DOHH2 (cell line): ENCODE results near the gene STAT5B.

Source experiments
- H3F3A ChIP-seq: fragments of 200-600 bp; sonication (generic), shearing (Covaris generic); 2 replicates; pipeline ENCODE4 v1.6.0; 2016; ENCODE audit warnings: antibody characterized with exemption, mild to moderate bottlenecking; ENCODE audit not compliant: control insufficient read depth, insufficient read depth
- H3K27ac ChIP-seq: fragments of 200-600 bp; sonication (generic); 2 replicates; pipeline ENCODE4 v1.5.1; 2014; ENCODE audit warnings: low read depth, mild to moderate bottlenecking, low read length, moderate library complexity
- H3K27me3 ChIP-seq: fragments of 200-600 bp; sonication (generic); 2 replicates; pipeline ENCODE4 v1.6.1; 2014; ENCODE audit warnings: mild to moderate bottlenecking, low read length, mixed read lengths; ENCODE audit not compliant: control insufficient read depth
- H3K36me3 ChIP-seq: fragments of 200-600 bp; sonication (generic); 2 replicates; pipeline ENCODE4 v1.6.1; 2014; ENCODE audit warnings: mild to moderate bottlenecking, low read length, moderate library complexity, mixed read lengths; ENCODE audit not compliant: control insufficient read depth
- H3K4me1 ChIP-seq: fragments of 200-600 bp; sonication (generic); 2 replicates; pipeline ENCODE4 v1.6.1; 2014; ENCODE audit warnings: mild to moderate bottlenecking, low read length, mixed read lengths; ENCODE audit not compliant: control insufficient read depth
- H3K4me2 ChIP-seq: fragments of 200-600 bp; sonication (generic); 2 replicates; pipeline ENCODE4 v1.6.0; 2014; ENCODE audit warnings: mild to moderate bottlenecking, low read length, moderate library complexity
- H3K4me3 ChIP-seq: fragments of 200-600 bp; sonication (generic); 2 replicates; pipeline ENCODE4 v1.5.1; 2014; ENCODE audit warnings: mild to moderate bottlenecking, low read length, mixed read lengths
- H3K79me2 ChIP-seq: fragments of 200-600 bp; sonication (generic); 2 replicates; pipeline ENCODE4 v1.6.1; 2014; ENCODE audit warnings: mild to moderate bottlenecking, low read length, mixed read lengths; ENCODE audit not compliant: control insufficient read depth
- H3K9me2 ChIP-seq: fragments of 200-600 bp; sonication (generic); replicated peaks from 2 replicates; pipeline ENCODE4 v1.6.1; 2014; ENCODE audit warnings: mild to moderate bottlenecking, low read length, mixed read lengths; ENCODE audit not compliant: control insufficient read depth
- H3K9me3 ChIP-seq: fragments of 200-600 bp; sonication (generic); 2 replicates; pipeline ENCODE4 v1.6.1; 2014; ENCODE audit warnings: antibody characterized with exemption, low read length, mixed read lengths; ENCODE audit not compliant: control insufficient read depth, insufficient read depth
- H4K20me1 ChIP-seq: fragments of 200-600 bp; sonication (generic); 2 replicates; pipeline ENCODE4 v1.6.0; 2014; ENCODE audit warnings: low read depth, mild to moderate bottlenecking, antibody characterized with exemption, low read length, moderate library complexity; ENCODE audit not compliant: control insufficient read depth, insufficient read depth
- CTCF ChIP-seq: fragments of 200-600 bp; sonication (generic); IDR thresholded peaks from one replicate; pipeline ENCODE4 v1.5.1; 2014; ENCODE audit warnings: antibody characterized with exemption, mild to moderate bottlenecking, low read depth, low read length; ENCODE audit not compliant: poor library complexity, severe bottlenecking
- EZH2phosphoT487 ChIP-seq: fragments of 200-600 bp; sonication (generic); IDR thresholded peaks from 2 replicates; pipeline ENCODE4 v1.6.1; 2017; ENCODE audit warnings: borderline replicate concordance, mild to moderate bottlenecking, antibody characterized with exemption, low read length, moderate library complexity, mixed read lengths

The STAT5B gene

DNA sequence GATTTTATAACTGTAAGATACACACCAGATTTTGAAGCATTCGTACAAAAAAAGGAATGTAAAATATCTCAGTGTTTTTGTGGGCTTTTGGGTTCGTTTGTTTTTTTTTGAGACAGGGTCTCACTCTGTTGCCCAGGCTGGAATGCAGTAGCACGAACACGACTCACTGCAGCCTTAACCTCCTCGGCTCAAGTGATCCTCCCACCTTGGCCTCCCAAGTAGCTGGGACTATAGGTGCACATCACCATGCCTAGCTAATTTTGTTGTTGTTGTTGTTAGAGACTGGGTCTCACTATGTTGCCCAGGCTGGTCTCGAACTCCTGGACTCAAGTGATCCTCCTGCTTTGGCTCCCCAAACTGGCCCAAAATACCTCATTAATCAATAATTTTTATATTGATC is 15.9 kb downstream of the STAT5B start:
- Histone ChIP-seq H3K9me3 (peaks cover under 1% of the 10 kb centered on the region; the same call in 1 of the 2 replicates), H3K36me3 (peaks cover 5% of the 10 kb centered on the region), H3K27ac (peak overlapping the region; percentile 95), H3K4me1 (peaks cover 82% of the 10 kb centered on the region), H3K9me2 (no peaks in the 10 kb centered on the region), H4K20me1 (no peaks in the 10 kb centered on the region), H3K79me2 (peaks cover 80% of the 10 kb centered on the region), H3K27me3 (no peaks in the 10 kb centered on the region), H3K4me2 (peak overlapping the region; percentile 73), H3K4me3 (peak overlapping the region; percentile 63), H3F3A (peaks cover 58% of the 10 kb centered on the region)
- TF ChIP-seq EZH2phosphoT487 (no peak), CTCF (no peak)

GRCh38 chr17:42255445-42255844 is 20.7 kb downstream of the STAT5B start:
- H3K4me2 ChIP-seq, result peak overlapping the region; percentile 93
- H3F3A ChIP-seq, result peaks cover 62% of the 10 kb centered on the region
- peaks cover 4% of the 10 kb centered on the region; the same call in 1 of the 2 replicates for H3K36me3 ChIP-seq
- TF ChIP-seq EZH2phosphoT487, result no peak
- peak; percentile 2 for TF ChIP-seq CTCF
- no peaks in the 10 kb centered on the region for H4K20me1 ChIP-seq
- H3K79me2 ChIP-seq, result peaks cover 93% of the 10 kb centered on the region
- peaks cover 99% of the 10 kb centered on the region for H3K4me1 ChIP-seq
- no peaks in the 10 kb centered on the region for H3K9me2 ChIP-seq
- no peaks in the 10 kb centered on the region for H3K9me3 ChIP-seq
- peak overlapping the region; percentile 68 for H3K4me3 ChIP-seq
- peak overlapping the region; percentile 95 for H3K27ac ChIP-seq
- H3K27me3 ChIP-seq, result no peaks in the 10 kb centered on the region

- Histone ChIP-seq H3K4me2 (peak overlapping the region; percentile 93), H3K27ac (peak overlapping the region; percentile 95), H3K4me3 (peak overlapping the region; percentile 26), H3K27me3 (no peaks in the 10 kb centered on the region), H3F3A (peaks cover 57% of the 10 kb centered on the region), H3K79me2 (peaks cover 93% of the 10 kb centered on the region), H3K36me3 (no peaks in the 10 kb centered on the region), H4K20me1 (no peaks in the 10 kb centered on the region), H3K4me1 (peaks cover 99% of the 10 kb centered on the region), H3K9me2 (no peaks in the 10 kb centered on the region), H3K9me3 (no peaks in the 10 kb centered on the region)
- TF ChIP-seq EZH2phosphoT487, result no peak
- no peak for TF ChIP-seq CTCF
Measured at GRCh38 chr17:42253578-42253977, 22.6 kb downstream of the STAT5B start.
